ENCODE data around the gene SPPL3.
A peak's percentile ranks its signal among the peaks of the same experiment; 100 is the strongest.

DNA sequence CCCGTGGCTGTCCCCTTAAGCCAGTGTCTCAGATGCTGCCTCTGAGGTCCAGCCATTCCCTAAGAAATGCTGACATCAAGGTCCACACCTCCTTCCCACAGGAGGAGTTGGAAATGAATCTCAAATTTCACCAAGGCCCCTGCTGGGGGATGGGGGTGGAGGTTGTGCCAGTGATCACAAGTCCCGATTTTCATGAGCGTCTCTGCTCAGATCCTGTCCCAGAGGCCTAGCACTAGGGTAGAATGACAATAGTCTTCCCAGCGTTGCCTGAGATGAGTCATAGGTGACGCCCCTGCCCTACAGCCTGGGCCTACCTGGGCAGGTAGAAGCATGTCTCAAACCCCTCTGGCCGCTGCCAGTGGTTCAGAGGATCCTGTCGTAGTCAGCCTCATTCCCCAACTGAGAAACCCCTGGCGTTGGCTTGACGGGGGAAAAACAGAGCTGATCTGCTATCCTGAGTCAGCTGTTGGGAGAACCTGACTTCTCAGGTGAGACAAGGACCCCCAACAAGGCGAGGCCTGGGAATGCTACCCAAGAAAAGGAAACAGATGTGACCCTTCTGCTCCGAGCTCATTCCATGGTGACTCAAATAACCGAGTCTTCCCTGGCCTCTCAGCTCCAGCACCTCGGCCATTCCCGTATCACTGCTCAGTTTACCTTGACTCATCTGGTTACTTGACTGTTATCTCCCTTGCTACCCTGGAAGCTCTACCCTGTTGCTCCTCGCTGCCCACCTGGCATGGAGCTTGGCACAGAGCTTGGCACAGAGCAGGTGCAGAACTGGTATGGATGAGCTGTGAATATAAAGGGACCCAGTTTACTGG, 21.8 kb upstream of the SPPL3 start:
- TF ChIP-seq EZH2 (IDR thresholded peaks at IDR 0.05) = no peak
- TF ChIP-seq, protein P1, sequence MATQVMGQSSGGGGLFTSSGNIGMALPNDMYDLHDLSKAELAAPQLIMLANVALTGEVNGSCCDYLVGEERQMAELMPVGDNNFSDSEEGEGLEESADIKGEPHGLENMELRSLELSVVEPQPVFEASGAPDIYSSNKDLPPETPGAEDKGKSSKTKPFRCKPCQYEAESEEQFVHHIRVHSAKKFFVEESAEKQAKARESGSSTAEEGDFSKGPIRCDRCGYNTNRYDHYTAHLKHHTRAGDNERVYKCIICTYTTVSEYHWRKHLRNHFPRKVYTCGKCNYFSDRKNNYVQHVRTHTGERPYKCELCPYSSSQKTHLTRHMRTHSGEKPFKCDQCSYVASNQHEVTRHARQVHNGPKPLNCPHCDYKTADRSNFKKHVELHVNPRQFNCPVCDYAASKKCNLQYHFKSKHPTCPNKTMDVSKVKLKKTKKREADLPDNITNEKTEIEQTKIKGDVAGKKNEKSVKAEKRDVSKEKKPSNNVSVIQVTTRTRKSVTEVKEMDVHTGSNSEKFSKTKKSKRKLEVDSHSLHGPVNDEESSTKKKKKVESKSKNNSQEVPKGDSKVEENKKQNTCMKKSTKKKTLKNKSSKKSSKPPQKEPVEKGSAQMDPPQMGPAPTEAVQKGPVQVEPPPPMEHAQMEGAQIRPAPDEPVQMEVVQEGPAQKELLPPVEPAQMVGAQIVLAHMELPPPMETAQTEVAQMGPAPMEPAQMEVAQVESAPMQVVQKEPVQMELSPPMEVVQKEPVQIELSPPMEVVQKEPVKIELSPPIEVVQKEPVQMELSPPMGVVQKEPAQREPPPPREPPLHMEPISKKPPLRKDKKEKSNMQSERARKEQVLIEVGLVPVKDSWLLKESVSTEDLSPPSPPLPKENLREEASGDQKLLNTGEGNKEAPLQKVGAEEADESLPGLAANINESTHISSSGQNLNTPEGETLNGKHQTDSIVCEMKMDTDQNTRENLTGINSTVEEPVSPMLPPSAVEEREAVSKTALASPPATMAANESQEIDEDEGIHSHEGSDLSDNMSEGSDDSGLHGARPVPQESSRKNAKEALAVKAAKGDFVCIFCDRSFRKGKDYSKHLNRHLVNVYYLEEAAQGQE (IDR thresholded peaks at IDR 0.05; ENCODE audit: low read depth) = no peak
- TF ChIP-seq SIN3A (IDR thresholded peaks at IDR 0.05; ENCODE audit: low read depth) = no peak
- peak; percentile 21 for TF ChIP-seq POLR2A (IDR thresholded peaks at IDR 0.05; ENCODE audit: borderline replicate concordance, extremely low read depth, insufficient read depth, insufficient read length)
- TF ChIP-seq, protein P2, sequence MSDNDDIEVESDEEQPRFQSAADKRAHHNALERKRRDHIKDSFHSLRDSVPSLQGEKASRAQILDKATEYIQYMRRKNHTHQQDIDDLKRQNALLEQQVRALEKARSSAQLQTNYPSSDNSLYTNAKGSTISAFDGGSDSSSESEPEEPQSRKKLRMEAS (IDR thresholded peaks at IDR 0.05) = peak; percentile 73
- TF ChIP-seq, protein P3, sequence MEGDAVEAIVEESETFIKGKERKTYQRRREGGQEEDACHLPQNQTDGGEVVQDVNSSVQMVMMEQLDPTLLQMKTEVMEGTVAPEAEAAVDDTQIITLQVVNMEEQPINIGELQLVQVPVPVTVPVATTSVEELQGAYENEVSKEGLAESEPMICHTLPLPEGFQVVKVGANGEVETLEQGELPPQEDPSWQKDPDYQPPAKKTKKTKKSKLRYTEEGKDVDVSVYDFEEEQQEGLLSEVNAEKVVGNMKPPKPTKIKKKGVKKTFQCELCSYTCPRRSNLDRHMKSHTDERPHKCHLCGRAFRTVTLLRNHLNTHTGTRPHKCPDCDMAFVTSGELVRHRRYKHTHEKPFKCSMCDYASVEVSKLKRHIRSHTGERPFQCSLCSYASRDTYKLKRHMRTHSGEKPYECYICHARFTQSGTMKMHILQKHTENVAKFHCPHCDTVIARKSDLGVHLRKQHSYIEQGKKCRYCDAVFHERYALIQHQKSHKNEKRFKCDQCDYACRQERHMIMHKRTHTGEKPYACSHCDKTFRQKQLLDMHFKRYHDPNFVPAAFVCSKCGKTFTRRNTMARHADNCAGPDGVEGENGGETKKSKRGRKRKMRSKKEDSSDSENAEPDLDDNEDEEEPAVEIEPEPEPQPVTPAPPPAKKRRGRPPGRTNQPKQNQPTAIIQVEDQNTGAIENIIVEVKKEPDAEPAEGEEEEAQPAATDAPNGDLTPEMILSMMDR (IDR thresholded peaks at IDR 0.05 in 2 of 3, conservative IDR thresholded peaks at IDR 0.05 in 1 of 3; ENCODE audit: borderline replicate concordance in 1 of 3, insufficient read depth in 1 of 3, low read depth in 2 of 3, low read length in 2 of 3) = no peak
- peak; percentile 38; the same call in 1 of the 2 replicates for TF ChIP-seq EGR1 (IDR thresholded peaks at IDR 0.05; ENCODE audit: low read depth)
- TF ChIP-seq, protein P4, sequence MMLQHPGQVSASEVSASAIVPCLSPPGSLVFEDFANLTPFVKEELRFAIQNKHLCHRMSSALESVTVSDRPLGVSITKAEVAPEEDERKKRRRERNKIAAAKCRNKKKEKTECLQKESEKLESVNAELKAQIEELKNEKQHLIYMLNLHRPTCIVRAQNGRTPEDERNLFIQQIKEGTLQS (IDR thresholded peaks at IDR 0.05) = no peak
- TF ChIP-seq YY1 (IDR thresholded peaks at IDR 0.05; ENCODE audit: extremely low read depth, insufficient replicate concordance, low read depth, low read length) = peak; percentile 49
- peak; percentile 94 for TF ChIP-seq SP1 (IDR thresholded peaks at IDR 0.05; ENCODE audit: low read depth)
- peak; percentile 95 for TF ChIP-seq CBX3 (IDR thresholded peaks at IDR 0.05; ENCODE audit: low read depth)
- peak; percentile 80 for TF ChIP-seq POLR2AphosphoS5 (IDR thresholded peaks at IDR 0.05; ENCODE audit: low read depth, low read length)
- no peak for TF ChIP-seq CEBPB (IDR thresholded peaks at IDR 0.05; ENCODE audit: low read depth)
- no peak for TF ChIP-seq ZNF274 (IDR thresholded peaks at IDR 0.05; ENCODE audit: low read depth, low read length)

All from HCT116 (cell line).